ENCODE data around the gene MTHFSD. TPM values are rescaled to one million over a fixed set of nuclear protein-coding genes. Genes with fewer than 3 reads are reported as not detected.

Gene MTHFSD
- total RNA-seq, 1 experiment from 2014 or later: 15.7 TPM

DNA sequence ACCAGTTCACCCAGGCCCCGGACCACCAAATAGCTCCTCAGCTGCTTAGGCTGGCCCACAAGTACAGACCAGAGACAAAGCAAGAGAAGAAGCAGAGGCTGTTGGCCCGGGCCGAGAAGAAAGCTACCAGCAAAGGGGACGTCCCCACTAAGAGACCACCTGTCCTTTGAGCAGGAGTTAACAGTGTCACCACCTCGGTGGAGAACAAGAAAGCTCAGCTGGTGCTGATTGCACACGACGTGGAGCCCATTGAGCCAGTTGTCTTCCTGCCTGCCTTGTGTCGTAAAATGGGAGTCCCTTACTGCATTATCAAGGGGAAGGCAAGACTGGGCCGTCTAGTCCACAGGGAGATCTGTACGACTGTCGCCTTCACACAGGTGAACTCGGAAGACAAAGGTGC lies 29.3 kb downstream of the MTHFSD start (continued):
- TF ChIP-seq STAT6 (CRISPR knock-in tag; conservative IDR thresholded peaks at IDR 0.05; ENCODE audit: low read depth): no peak
- TF ChIP-seq AR (CRISPR knock-in tag; IDR thresholded peaks at IDR 0.05): no peak
- TF ChIP-seq, protein P1, sequence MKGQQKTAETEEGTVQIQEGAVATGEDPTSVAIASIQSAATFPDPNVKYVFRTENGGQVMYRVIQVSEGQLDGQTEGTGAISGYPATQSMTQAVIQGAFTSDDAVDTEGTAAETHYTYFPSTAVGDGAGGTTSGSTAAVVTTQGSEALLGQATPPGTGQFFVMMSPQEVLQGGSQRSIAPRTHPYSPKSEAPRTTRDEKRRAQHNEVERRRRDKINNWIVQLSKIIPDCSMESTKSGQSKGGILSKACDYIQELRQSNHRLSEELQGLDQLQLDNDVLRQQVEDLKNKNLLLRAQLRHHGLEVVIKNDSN (CRISPR knock-in tag; IDR thresholded peaks at IDR 0.05): no peak
- TF ChIP-seq NFATC4 (CRISPR knock-in tag; IDR thresholded peaks at IDR 0.05): no peak
- TF ChIP-seq ZNF232 (CRISPR knock-in tag; IDR thresholded peaks at IDR 0.05): no peak
- TF ChIP-seq RELA (CRISPR knock-in tag; IDR thresholded peaks at IDR 0.05; ENCODE audit: borderline replicate concordance): no peak
- TF ChIP-seq, protein P2, sequence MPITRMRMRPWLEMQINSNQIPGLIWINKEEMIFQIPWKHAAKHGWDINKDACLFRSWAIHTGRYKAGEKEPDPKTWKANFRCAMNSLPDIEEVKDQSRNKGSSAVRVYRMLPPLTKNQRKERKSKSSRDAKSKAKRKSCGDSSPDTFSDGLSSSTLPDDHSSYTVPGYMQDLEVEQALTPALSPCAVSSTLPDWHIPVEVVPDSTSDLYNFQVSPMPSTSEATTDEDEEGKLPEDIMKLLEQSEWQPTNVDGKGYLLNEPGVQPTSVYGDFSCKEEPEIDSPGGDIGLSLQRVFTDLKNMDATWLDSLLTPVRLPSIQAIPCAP (CRISPR knock-in tag; IDR thresholded peaks at IDR 0.05): no peak
- no peak for TF ChIP-seq JUN (CRISPR knock-in tag; IDR thresholded peaks at IDR 0.05)
- no peak for TF ChIP-seq TEAD4 (CRISPR knock-in tag; IDR thresholded peaks at IDR 0.05)

- Mint-ChIP-seq H3K4me3 (no peak overlapping the region), H3K27ac (no peak overlapping the region), H3K27me3 (ENCODE audit: low read depth) (peaks cover 23% of the 10 kb centered on the region), H3K9me3 (peaks cover 13% of the 10 kb centered on the region; the same call in 1 of the 2 replicates), H3K4me1 (no peaks in the 10 kb centered on the region; the same call in 1 of the 2 replicates), H3K36me3 (no peaks in the 10 kb centered on the region; the same call in 1 of the 2 replicates)
- ChIA-PET POLR2A (no interaction called here), CTCF (no interaction called here)
- DNase-seq (ENCODE audit: low spot score): no peak
- ATAC-seq: no peak
- TF ChIP-seq GABPB1 (CRISPR knock-in tag; IDR thresholded peaks at IDR 0.05) (no peak), SMAD3 (CRISPR knock-in tag; IDR thresholded peaks at IDR 0.05; ENCODE audit: borderline replicate concordance) (no peak), ZNF219 (CRISPR knock-in tag; IDR thresholded peaks at IDR 0.05; ENCODE audit: borderline replicate concordance) (no peak), CBFB (CRISPR knock-in tag; IDR thresholded peaks at IDR 0.05; ENCODE audit: low read depth) (no peak), ESRRA (CRISPR knock-in tag; IDR thresholded peaks at IDR 0.05; ENCODE audit: borderline replicate concordance) (no peak), PREB (CRISPR knock-in tag; IDR thresholded peaks at IDR 0.05; ENCODE audit: borderline replicate concordance) (no peak), GTF2I (CRISPR knock-in tag; conservative IDR thresholded peaks at IDR 0.05) (no peak), NFATC4 (CRISPR knock-in tag; IDR thresholded peaks at IDR 0.05) (no peak), JUN (CRISPR knock-in tag; IDR thresholded peaks at IDR 0.05) (no peak), ZNF396 (CRISPR knock-in tag; IDR thresholded peaks at IDR 0.05; ENCODE audit: borderline replicate concordance) (no peak)
- TF ChIP-seq, protein P3, sequence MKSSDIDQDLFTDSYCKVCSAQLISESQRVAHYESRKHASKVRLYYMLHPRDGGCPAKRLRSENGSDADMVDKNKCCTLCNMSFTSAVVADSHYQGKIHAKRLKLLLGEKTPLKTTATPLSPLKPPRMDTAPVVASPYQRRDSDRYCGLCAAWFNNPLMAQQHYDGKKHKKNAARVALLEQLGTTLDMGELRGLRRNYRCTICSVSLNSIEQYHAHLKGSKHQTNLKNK (CRISPR knock-in tag; IDR thresholded peaks at IDR 0.05): no peak
- TF ChIP-seq, protein P4, sequence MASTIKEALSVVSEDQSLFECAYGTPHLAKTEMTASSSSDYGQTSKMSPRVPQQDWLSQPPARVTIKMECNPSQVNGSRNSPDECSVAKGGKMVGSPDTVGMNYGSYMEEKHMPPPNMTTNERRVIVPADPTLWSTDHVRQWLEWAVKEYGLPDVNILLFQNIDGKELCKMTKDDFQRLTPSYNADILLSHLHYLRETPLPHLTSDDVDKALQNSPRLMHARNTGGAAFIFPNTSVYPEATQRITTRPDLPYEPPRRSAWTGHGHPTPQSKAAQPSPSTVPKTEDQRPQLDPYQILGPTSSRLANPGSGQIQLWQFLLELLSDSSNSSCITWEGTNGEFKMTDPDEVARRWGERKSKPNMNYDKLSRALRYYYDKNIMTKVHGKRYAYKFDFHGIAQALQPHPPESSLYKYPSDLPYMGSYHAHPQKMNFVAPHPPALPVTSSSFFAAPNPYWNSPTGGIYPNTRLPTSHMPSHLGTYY (CRISPR knock-in tag; IDR thresholded peaks at IDR 0.05): no peak
- TF ChIP-seq, protein P5, sequence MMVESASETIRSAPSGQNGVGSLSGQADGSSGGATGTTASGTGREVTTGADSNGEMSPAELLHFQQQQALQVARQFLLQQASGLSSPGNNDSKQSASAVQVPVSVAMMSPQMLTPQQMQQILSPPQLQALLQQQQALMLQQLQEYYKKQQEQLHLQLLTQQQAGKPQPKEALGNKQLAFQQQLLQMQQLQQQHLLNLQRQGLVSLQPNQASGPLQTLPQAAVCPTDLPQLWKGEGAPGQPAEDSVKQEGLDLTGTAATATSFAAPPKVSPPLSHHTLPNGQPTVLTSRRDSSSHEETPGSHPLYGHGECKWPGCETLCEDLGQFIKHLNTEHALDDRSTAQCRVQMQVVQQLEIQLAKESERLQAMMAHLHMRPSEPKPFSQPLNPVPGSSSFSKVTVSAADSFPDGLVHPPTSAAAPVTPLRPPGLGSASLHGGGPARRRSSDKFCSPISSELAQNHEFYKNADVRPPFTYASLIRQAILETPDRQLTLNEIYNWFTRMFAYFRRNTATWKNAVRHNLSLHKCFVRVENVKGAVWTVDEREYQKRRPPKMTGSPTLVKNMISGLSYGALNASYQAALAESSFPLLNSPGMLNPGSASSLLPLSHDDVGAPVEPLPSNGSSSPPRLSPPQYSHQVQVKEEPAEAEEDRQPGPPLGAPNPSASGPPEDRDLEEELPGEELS (CRISPR knock-in tag; IDR thresholded peaks at IDR 0.05): no peak
Observed at GRCh38 chr16:86524029-86524428, 31.0 kb downstream of the MTHFSD start.

Data from WTC11 (cell line).